Uterus (tissue), 4 donors: ENCODE measurements around the gene HEXIM1. TPM values are rescaled to one million over a fixed set of nuclear protein-coding genes. Genes with fewer than 3 reads are reported as not detected.

ENCODE experiments used
- DNase-seq, 2 donors: peaks; one replicate each; pipeline ENCODE4 v3.0.0-alpha.2; 2019 to 2020
- H3K27ac ChIP-seq, 2 donors: fragments of 200-600 bp; sonication (generic); 1 replicate in 1 of 2; 2 replicates in 1 of 2; pipeline ENCODE4 v1.5.1; 2016 to 2018
- H3K27me3 ChIP-seq, 2 donors: fragments of 200-600 bp; sonication (generic); one replicate each; pipeline ENCODE4 v1.5.1; 2018 to 2019; ENCODE audit warnings: control low read depth in 1 of 2
- H3K36me3 ChIP-seq, 2 donors: fragments of 200-600 bp; sonication (generic); one replicate each; pipeline ENCODE4 v1.5.1; 2019; ENCODE audit warnings: control low read depth in 1 of 2
- H3K4me1 ChIP-seq, 2 donors: fragments of 200-600 bp; sonication (generic); one replicate each; pipeline ENCODE4 v1.5.1; 2018 to 2019; ENCODE audit warnings: control low read depth in 1 of 2
- H3K4me3 ChIP-seq, 2 donors: fragments of 200-600 bp; sonication (generic); 1 replicate in 1 of 2; 2 replicates in 1 of 2; pipeline ENCODE4 v1.5.1; 2018 to 2019; ENCODE audit warnings: mild to moderate bottlenecking in 1 of 2
- H3K9me3 ChIP-seq, 2 donors: fragments of 200-600 bp; sonication (generic); one replicate each; pipeline ENCODE4 v1.5.1; 2019; ENCODE audit warnings: control low read depth in 1 of 2
- POLR2A ChIP-seq, 2 donors: fragments of 450-650 bp; IDR thresholded peaks; one replicate each; pipeline ENCODE4 v1.6.1; 2016; ENCODE audit warnings: antibody characterized with exemption in 2 of 2, mild to moderate bottlenecking in 1 of 2, moderate library complexity in 1 of 2
- intact Hi-C: fragments of 100-400 bp; cut with DNase I; formaldehyde crosslinking; loops from one replicate; pipeline ENCODE4 v1.15.1; 2023; ENCODE audit warnings: low total_unique reads
- microRNA-seq: library from miRNA; unstranded; fragments of <30 nt; microRNA quantifications from one replicate; pipeline ENCODE4, GENCODE V29; 2016; ENCODE audit warnings: borderline microRNAs expressed, borderline replicate concordance
- small RNA-seq: library from RNA; depleted of rRNA; stranded (forward); fragments of <200 nt; gene quantifications from one replicate; pipeline ENCODE3, GENCODE V24; 2016
- total RNA-seq, 4 donors: library from RNA; depleted of rRNA in 3 of 4; stranded (reverse); fragments of >200 nt in 3 of 4; gene quantifications; one replicate each; pipeline versions ENCODE4 v1.1.0 to v1.2.4, GENCODE V29; 2014 to 2023
- TF ChIP-seq, protein P1 (sequence below), 4 experiments: fragments of 200-600 bp in 2 of 4; fragments of 450-650 bp in 2 of 4; sonication (generic) in 2 of 4; IDR thresholded peaks; one replicate each; pipeline ENCODE4 v1.5.1; 2016 to 2019; ENCODE audit warnings: antibody characterized with exemption in 4 of 4, mild to moderate bottlenecking in 2 of 4, moderate library complexity in 1 of 4
- donor health status: DM: yes; HTN: yes; CAD: no.

The HEXIM1 gene
- total RNA-seq, 4 donors from 2014 or later = 23.8 to 60.6 (median 26.7) TPM

DNA sequence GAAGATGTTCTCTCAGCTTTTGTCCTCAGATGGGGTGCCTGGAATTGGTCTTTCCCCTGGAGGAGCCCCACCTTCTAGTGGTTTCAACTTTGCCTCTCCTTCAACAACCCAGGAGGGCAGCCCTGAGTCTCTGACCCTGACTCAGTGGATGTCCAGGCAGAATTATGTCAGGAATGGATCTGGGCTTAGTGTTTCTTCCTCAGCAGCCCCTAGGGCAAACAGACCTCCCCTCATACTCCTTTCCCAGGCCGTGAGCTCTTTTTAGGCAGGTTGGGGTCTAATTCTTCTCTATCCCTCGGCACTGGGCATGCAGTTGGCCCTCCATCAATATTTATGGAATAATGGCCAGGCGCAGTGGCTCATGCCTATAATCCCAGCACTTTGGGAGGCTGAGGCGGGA is 53.2 kb downstream of the HEXIM1 start:
- intact Hi-C loops = no loop called here
- Histone ChIP-seq H3K4me1 (peaks cover 0 to 4% of the 10 kb centered on the region in 2 donors), H3K27ac (no peak overlapping the region), H3K4me3 (no peak overlapping the region), H3K36me3 (no peaks in the 10 kb centered on the region), H3K9me3 (no peaks in the 10 kb centered on the region), H3K27me3 (no peaks in the 10 kb centered on the region)
- no peak for DNase-seq
- TF ChIP-seq POLR2A (IDR thresholded peaks at IDR 0.05) = no peak
- TF ChIP-seq, protein P1, sequence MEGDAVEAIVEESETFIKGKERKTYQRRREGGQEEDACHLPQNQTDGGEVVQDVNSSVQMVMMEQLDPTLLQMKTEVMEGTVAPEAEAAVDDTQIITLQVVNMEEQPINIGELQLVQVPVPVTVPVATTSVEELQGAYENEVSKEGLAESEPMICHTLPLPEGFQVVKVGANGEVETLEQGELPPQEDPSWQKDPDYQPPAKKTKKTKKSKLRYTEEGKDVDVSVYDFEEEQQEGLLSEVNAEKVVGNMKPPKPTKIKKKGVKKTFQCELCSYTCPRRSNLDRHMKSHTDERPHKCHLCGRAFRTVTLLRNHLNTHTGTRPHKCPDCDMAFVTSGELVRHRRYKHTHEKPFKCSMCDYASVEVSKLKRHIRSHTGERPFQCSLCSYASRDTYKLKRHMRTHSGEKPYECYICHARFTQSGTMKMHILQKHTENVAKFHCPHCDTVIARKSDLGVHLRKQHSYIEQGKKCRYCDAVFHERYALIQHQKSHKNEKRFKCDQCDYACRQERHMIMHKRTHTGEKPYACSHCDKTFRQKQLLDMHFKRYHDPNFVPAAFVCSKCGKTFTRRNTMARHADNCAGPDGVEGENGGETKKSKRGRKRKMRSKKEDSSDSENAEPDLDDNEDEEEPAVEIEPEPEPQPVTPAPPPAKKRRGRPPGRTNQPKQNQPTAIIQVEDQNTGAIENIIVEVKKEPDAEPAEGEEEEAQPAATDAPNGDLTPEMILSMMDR (IDR thresholded peaks at IDR 0.05) = no peak

Small RNA genes lying within 50 kb of the gene (microRNA-seq; reads per million reads assigned to microRNA genes)
- gene MIR6784 = not detected

Small RNA genes lying within 50 kb of the gene (small RNA-seq; reads per million reads assigned to genes)
- not detected for gene MIR6784

Other genes with a start within 250 kb of the HEXIM1 start
- 100 to 1,000 TPM in 2 of 4 donors, 10 to 100 TPM in 2; 12.4 to 129 (median 64.7) TPM for gene EFTUD2, start 249.0 kb upstream of the HEXIM1 start, total RNA-seq
- gene GFAP, start 233.0 kb upstream of the HEXIM1 start, total RNA-seq = 1 to 10 TPM in 1 of 4 donors, not detected in 3; 3.7 TPM
- 1 to 10 TPM in 1 of 4 donors, not detected in 3; 4.4 TPM for gene KIF18B, start 200.7 kb upstream of the HEXIM1 start, total RNA-seq
- gene C1QL1, start 180.2 kb upstream of the HEXIM1 start, total RNA-seq = 10 to 100 TPM in 1 of 4 donors, 1 to 10 TPM in 1, under 1 TPM in 1, not detected in 1; 0.51 to 20.3 (median 3.3) TPM
- gene DCAKD, start 96.8 kb upstream of the HEXIM1 start, total RNA-seq = 10 to 100 TPM; 26.8 to 57.1 (median 37.7) TPM
- gene NMT1, start 87.2 kb upstream of the HEXIM1 start, total RNA-seq = 100 to 1,000 TPM in 1 of 4 donors, 10 to 100 TPM in 3; 25.6 to 115 (median 72.3) TPM
- gene PLCD3, start 16.0 kb upstream of the HEXIM1 start, total RNA-seq = 10 to 100 TPM in 2 of 4 donors, 1 to 10 TPM in 2; 1.5 to 90.8 (median 8.9) TPM
- gene ACBD4, start 12.8 kb upstream of the HEXIM1 start, total RNA-seq = 10 to 100 TPM in 3 of 4 donors, 1 to 10 TPM in 1; 7.8 to 37.7 (median 26.1) TPM
- gene HEXIM2, start 13.4 kb downstream of the HEXIM1 start, total RNA-seq = 10 to 100 TPM in 1 of 4 donors, 1 to 10 TPM in 2, not detected in 1; 3.0 to 11.6 (median 7.6) TPM
- 10 to 100 TPM in 1 of 4 donors, 1 to 10 TPM in 3; 2.6 to 12.3 (median 3.6) TPM for gene FMNL1, start 73.4 kb downstream of the HEXIM1 start, total RNA-seq
- gene SPATA32, start 113.6 kb downstream of the HEXIM1 start, total RNA-seq = not detected
- gene MAP3K14, start 168.5 kb downstream of the HEXIM1 start, total RNA-seq = 10 to 100 TPM in 1 of 4 donors, 1 to 10 TPM in 3; 1.0 to 22.1 (median 4.9) TPM